Measurements from ENCODE around the gene FBXO34. TPM values are rescaled to one million over a fixed set of nuclear protein-coding genes. Genes with fewer than 3 reads are reported as not detected.

Gene FBXO34, protein sequence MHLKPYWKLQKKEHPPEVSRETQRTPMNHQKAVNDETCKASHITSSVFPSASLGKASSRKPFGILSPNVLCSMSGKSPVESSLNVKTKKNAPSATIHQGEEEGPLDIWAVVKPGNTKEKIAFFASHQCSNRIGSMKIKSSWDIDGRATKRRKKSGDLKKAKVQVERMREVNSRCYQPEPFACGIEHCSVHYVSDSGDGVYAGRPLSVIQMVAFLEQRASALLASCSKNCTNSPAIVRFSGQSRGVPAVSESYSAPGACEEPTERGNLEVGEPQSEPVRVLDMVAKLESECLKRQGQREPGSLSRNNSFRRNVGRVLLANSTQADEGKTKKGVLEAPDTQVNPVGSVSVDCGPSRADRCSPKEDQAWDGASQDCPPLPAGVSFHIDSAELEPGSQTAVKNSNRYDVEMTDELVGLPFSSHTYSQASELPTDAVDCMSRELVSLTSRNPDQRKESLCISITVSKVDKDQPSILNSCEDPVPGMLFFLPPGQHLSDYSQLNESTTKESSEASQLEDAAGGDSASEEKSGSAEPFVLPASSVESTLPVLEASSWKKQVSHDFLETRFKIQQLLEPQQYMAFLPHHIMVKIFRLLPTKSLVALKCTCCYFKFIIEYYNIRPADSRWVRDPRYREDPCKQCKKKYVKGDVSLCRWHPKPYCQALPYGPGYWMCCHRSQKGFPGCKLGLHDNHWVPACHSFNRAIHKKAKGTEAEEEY
- total RNA-seq, result 25.2 and 25.7 TPM in 2 replicates

DNA sequence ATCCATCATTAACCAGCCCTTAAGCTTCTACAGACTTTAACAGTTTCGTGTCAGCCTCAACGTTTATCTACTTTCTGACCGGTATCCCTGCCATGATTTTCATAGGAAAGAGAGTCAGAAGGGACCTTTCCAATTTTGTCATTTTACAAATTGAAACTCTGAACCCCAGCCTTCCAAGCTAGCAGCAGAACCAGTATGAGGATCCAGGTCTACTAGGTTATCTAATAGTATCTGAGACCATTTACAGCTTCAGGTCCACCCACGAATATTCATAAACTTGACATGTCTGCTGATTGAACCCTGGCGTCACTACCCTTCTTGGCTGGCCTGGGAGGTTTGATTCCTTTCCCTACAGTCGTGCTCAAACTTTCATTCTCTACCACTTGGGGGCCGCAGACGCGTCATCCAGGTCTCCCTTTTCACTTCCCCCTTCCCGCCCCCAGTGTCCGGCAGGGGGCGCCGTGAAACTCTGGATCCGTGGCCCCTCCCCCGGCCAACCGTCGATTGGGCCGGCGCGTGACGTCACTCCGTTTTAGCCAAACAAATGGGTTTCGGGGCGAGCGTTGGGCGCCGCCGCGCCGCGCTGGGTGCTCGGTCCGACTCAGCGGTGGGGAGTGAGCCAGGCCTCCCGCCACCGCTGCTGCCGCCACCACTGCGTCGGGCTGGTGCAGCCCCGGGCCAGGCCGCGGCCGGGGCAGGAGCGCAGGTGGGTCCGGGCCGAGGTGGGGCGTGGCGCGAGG lies at the start of gene FBXO34:
TSS of gene FBXO34 (plus strand) at position 590 of the 740 bp plus-strand sequence. CDS start 78,970 bp downstream, outside the sequence.
- DNase-seq, result peak; percentile 98

DNA sequence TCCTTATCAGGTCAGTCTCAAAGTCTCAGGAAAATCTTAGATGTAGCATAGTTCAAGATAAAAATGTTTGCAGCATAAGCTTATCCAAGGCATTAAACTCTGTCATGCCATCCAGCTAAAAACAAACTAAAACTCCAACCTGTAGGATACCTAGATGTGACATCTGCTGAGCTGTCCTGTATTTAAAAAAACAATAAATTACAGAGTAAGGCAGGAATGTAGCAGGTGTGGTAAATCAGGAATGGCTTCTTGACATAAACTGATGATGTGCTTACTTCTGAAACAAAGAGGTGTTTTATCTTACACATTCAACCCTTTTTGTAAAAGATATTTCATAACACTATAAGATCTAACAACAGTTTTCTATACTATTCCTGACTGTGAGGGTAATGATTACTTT lies 49.3 kb upstream of the FBXO34 start:
- no peak for DNase-seq

DNA sequence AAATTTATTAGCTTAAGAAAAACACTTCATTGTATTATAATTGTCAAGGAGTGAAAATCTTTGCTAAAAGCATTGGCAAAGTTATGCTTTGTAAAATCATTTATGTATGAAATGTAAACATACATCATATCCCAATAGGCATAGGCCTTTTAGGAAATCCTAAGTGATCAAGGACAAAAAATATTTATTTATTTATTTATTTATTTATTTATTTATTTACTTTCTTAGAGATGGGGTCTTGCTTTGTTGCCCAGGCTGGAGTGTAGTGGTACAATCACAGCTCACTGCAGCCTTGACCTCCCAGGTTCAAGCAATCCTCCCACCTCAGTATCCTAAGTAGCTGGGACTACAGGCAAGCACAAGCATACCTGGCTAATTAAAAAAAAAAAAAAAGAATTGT lies 47.9 kb upstream of the FBXO34 start:
- DNase-seq, result no peak

DNA sequence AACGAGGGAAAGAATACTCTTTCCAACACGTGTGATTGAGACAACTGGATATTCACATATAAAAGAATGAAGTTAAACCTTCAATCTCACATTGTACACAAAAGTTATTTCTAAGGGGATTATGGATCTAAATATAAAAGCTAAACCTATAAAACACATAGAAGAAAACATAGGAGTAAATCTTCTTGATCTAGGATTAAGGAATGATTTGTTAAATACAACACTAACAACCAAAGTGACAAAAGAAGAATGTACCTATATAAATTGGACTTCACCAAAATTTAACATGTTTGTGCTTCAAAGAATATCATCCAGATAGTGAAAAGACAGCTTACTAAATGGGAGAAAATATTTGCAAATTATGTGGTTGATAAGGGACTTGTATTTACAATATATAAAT lies 43.0 kb upstream of the FBXO34 start:
- DNase-seq, result no peak

DNA sequence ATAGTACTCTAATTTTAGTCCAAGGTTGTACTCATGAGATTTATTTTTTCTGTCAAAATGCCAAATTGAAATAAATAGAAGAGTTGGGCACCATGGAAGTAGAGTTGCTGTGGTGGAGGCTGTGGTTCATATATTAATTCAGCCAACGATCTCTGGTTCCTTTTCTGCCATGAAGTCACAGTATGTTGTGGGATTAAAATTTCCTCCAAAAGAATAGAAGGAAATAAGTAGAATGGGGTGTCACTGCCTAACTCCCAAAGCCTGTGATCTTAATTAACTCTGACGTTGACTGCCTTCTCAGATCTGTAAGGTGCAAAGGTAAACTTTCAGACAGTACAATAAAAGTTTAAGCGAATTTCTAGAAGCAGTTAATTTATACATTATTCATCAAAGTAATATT lies 37.6 kb upstream of the FBXO34 start:
- DNase-seq, result no peak

DNA sequence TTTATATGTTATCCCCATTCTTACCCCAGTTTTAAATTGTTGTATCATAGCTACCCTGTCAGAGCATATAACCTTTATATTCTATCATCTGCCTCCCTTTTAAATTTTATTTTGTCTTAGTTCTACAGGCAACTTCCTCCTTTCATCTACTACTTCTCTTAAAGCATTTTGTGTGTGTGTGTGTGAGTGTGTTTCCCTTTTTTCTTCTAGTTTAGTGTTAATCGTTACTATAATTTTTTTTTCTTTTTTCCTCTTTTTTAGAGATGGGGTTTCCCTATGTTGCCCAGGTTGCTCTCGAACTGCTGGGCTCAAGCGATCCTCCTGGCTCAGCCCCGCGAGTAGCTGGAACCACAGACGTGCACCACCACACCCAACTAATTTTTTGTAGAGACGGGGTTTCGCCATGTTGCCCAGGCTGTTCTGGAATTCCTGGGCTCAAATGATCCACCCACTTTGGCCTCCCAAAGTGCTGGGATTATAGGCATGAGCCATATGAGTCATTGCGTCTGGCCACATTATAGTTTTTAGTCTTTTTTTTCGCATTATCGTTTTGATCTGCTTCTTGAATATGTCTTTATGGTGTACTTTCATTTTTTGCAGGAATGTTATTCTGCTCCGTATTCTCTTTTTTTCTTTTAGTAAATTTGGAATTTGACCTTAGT lies 33.1 kb upstream of the FBXO34 start:
- DNase-seq, result no peak

DNA sequence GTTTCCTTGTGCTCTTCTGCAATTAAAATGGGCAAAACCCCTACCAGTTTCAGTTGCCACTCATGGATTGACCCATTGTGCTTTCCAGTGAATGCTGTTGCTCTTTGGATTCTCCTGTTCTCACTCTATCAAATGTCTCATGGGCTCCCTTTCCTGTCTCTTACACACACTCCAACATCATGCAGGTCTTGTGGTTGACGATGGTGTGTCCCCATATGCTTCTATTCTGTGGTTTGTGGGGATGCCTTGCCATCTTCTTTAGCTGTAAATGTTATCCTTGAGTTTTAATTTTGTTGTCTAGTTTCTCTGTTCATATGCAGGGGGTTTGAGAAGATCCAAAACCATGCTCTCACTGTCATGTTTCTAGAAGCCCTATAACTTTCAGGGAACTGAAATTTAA lies 31.9 kb upstream of the FBXO34 start:
- DNase-seq, result no peak

DNA sequence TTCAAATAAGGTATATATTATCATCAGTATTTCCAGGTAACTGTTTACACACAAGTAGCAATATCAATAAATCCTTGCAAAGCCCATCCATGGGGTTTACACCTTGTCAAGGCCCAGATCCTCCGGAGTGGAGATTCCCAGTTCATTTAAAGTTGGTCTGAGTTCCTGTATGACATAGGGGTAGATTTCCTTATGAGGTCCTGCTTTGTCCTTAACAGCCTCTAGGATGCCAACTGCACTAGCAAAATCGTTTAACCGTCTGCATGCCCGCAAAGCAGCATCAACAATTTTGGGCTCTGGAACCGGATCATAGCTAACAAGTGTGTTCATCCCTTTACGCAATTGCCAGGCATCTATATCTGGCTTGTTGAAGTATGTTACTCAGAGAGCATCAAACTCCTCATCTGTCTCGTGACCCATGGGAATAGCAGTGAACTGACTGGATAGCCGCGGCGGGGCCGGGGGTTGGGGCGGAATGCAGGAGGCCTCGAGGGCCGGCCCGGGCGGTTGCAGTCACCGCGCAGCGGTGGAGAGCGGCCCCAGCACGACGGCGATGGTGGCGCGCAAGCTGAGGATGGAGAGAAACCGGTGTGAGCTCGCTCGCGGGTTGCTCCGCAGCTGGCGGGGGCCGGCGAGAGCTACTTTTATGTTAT lies 30.6 kb upstream of the FBXO34 start:
- no peak for DNase-seq

DNA sequence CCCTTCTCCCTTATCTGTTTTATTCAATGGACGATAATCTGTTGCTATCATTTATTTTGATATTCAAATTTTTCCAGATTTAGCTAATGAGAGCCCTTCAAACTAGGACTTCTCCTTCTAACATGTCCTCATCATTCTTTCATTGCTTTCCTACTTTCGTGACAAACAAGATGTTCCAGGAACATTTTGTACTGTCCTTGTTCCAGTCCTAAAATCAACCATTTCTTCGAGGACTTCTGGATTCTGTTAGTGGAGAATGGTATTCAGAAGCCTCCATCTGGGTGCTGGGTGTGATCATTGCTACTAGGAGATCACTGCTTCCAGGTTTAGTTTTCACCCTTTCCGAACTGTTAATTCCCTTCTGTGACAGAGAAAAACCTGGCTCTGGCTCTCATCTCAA lies 29.5 kb upstream of the FBXO34 start:
- no peak for DNase-seq

DNA sequence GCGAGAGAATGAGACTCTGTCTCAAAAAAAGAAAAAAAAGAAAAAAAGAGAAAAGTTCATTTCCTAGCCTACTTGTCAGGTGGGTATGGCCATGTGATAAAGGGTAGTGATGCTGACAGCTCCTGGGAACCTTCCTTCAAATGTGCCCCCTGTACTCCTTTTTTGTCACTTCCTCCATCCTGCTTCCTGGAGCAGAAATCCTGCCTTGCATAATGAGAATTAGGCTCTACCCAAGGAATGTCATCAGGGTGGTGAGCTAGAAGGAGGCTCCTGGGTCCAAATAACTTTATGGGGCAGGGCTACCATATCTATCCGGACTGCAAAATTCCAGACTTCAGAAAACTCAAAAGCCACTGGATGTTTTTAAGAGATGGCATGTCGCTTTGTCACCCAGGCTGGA lies 27.8 kb upstream of the FBXO34 start:
- no peak for DNase-seq

DNA sequence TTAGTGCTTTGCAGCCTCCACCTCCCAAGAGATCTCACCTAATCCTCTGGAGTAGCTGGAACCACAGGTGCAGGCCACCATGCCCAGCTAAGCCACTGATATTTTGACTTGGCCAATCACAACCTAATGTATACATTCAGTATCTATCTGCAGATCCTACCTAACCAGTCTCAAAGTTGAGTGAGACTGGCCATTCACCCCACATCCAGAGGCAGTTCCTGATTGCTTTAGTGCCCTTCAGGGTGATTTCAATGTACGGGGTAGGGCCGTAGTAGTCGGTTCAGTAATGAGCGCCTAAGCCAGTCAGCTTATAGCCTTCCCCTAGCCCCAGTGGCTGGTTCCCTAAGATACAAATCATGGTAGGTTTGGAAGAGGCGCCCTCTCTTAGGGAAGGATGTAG lies 27.4 kb upstream of the FBXO34 start:
- DNase-seq, result no peak

DNA sequence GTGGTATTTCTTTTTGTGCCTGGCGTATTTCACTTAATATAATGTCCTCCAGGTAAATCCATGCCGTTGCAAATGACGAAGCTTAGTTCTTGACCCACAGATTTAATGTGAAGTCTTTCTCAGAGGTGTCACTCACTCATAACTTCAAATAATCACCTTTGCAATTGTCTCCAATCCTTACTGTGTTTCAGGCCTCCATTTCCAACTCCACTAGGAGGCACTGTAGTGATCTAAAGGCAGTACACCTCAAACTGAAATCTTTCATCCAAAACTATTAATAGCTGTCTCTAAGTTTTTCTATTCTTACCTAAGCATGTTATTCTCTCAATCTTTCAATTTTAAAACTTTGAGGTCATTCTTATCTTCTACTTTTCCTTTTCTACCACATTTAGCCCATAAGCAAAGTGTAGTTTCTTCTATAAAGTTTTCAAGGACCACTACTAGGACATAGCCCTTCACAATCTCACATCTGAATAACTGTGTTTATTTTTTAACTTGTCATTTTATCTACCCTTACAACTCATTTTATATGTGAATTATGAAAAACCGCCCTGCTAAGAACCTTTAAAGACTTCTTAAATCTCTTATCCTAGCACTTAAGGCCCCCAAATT lies 25.5 kb upstream of the FBXO34 start:
- DNase-seq, result peak; percentile 64

DNA sequence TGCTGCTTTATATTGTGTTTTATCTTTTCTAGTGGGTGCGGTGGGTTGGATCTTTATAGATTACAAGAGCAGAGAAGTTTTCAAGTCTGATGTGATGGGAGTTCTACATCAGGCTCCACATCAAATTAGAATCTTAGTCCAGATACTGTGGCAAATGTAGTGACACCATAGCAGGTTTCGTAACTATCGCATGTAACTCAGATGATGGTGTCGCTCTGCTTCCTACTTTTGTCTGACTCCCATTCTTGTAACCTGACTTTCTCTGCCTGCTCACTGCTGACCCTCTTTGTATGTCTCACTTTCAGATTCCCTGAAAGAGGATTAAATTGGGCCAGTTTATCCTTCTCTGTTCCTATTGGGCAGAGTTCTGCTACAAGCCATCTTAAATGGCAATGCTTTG lies 22.8 kb upstream of the FBXO34 start:
- no peak for DNase-seq

DNA sequence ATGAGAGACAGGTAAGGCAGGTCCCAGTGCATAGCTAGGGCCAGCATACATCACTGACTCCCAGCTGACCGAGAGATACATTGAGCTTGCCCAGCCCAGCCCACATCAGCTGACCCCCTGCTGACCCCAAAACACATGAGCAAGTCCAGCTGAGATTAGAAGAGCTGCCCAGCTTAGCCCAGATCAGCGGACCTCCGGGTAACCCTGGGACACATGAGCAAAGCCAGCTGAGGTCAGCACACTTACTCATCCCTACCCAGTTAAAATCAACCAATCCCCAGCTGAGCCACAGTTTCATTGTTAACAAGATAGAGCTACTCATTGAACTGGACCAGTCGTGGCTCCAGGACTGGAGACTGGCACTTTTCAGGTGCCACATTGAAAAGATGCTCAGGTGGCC lies 21.8 kb upstream of the FBXO34 start:
- DNase-seq, result peak; percentile 3

DNA sequence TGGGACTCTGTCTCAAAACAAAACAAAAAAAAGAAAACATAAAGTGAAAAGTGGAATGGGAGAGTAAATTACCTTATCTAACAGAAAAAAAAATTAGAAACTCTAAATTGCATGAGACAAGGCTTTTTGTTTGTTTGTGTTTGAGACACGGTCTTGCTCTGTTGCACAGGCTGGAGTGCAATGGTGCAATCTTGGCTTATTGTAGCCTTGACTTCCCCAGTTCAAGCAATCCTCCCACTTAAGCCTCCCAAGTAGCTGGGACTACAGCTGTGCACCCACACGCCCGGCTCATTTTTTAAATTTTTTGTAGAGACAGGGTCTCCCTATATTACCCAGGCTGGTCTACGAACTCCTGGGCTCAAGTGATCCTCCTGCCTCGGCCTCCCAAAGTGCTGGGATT lies 17.9 kb upstream of the FBXO34 start:
- DNase-seq, result no peak

DNA sequence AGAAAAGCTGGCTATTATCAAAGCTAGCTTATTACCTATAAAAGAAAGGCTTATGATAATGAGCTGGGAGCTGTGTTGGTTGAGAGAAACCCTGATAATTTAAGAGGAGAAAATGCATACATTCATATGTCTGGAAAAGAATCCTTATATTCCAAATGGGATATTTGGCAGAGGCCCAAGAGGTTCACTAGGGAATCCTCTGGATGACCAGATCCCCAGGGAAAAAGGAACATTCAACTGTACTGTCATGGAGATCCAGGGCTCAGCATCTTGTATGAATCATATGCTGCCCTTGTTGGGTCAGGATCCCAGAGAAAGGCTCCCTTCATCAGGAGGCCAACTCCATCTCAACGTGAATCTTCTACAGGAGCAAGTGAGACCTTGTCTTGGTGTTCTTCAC lies 16.6 kb upstream of the FBXO34 start:
- DNase-seq, result no peak

DNA sequence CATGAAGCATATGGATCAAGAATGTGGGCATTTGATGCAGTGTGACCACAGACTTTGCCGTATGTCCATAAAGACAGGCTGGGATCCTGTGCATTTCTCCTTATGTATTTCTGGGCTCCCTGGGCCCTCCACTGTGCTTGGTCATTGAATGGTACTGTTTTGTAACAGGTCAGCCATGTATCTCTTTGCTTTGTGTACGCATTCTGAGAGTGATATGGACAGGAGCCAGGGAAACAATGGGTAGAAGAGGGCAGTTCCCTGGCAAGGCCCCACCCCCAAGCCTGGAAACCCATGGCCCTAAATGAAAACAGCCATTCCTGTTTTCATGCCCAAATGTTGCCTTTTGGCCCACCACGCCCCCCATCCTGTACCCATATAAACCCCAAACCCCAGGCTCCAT lies 15.2 kb upstream of the FBXO34 start:
- no peak for DNase-seq

DNA sequence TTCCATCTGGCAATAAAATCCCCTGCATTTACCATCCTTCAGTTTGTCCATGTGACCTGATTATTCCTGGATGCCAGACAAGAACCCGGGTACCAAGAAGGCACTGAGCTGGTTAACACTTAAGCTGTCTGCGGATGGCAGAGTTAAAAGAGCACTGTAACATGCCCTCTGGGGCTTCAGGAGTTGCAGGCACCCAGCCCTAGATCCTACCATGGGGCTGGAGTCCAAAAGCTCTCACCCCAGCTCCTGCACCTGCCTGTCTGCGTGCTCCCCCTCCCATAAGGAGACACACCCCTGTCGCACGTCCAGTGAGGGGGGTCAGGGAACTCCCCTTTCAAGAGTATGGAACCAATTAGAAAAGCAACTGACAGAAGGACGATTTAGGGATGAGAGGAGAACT lies 14.6 kb upstream of the FBXO34 start:
- DNase-seq, result no peak

DNA sequence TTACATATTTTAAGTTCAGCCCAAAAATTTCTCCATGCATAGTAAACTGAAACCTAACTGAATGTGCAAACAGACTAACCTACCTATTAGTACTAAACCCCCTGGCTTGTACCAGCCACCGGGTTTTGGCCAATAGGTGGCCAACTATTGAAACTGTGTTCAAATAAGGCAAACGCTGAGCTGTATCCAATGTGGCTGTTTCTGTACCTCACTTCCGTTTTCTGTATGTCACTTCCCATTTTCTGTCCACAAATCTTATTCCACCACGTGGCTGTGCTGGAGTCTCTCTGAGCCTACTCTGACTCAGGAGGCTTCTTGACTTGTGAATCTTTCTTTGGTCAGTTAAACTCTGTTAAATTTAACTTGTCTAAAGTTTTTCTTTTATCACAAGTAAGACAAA lies 6.0 kb upstream of the FBXO34 start:
- DNase-seq, result no peak

DNA sequence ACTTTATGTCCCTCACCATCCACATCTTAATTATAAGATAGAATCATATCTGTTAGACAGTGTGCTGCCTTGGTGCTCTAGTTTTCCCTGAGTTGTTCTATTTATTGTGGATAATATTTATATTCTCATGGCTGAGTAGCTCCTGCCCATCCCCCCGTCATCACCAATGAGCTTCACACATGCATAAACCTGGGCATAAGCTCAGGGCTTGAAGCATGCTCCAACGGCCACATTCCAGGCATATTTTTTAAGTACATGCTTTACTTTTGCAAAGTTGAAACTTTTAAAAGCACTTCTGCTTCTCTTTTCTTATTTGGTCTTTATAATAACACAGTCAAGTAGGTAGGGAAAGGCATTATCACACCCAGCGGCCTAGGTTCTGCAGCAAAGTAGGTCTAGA lies 3.4 kb upstream of the FBXO34 start:
- DNase-seq, result no peak

DNA sequence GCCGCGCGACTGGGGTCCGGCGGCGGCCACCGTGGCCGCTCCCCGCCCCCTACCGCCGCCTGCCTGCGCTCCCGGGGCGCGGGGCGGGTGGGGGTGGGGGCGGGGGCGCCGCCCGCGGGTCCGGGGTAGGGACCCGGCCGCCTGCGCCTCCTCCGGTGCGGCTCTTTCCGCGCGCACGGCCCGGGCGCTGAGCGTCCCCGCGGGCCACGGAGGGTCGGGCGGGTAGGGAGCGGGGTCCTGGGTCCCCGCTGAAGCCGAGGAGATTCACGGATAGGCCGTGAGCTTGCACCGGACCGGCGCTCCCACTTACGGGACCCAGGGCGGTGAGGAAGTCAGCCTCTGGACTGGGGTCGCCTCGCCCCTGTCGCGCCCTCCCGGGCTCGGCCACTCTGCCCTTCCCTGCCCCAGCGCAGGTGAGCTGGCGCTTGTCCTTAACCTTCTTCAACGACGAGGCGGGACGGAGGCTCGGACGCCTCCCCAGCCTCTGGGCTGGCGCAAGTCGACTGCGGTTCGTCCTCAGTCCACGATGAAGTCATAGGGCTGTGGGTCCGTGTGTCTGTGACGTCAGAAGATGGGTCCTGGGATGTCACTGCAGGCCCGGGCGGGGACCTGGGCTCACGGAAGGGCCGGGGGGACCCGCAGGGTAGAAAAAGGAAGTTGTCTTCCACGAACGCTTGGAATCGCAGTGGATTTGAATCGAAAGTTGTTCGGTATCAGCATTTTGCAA lies 514 bp downstream of the FBXO34 start:
- DNase-seq, result peak; percentile 81

Measured in dermis blood vessel endothelial cell (primary cell).